K562 (cell line): ENCODE data around the gene SPAG4. TPM values are rescaled to one million over a fixed set of nuclear protein-coding genes. Genes with fewer than 3 reads are reported as not detected.
A peak's percentile ranks its signal among the peaks of the same experiment; 100 is the strongest.

ENCODE experiments used
- BCL6 ChIP-seq: fragments of 250-450 bp; sonication (Bioruptor Pico); IDR thresholded peaks from 2 replicates; pipeline ENCODE4 v1.4.0; 2020
- CTBP1 ChIP-seq: fragments of 450-650 bp; IDR thresholded peaks from 2 replicates; pipeline ENCODE4 v1.6.1; 2016; ENCODE audit warnings: borderline replicate concordance
- ELF1 ChIP-seq: fragments of 200-800 bp; sonication (Bioruptor generic); IDR thresholded peaks from 2 replicates; pipeline ENCODE4 v1.6.1; 2016; ENCODE audit warnings: missing genetic modification characterization, missing compliant biosample characterization
- GATA2 ChIP-seq: sonication (generic); formaldehyde crosslinking; IDR thresholded peaks from 2 replicates; pipeline ENCODE4 v1.4.0; 2020; ENCODE audit warnings: mild to moderate bottlenecking, missing genetic modification reagents
- HEY1 ChIP-seq: fragments of 250-450 bp; sonication (Bioruptor Pico); IDR thresholded peaks from 2 replicates; pipeline ENCODE4 v1.5.0; 2020; ENCODE audit warnings: mild to moderate bottlenecking, moderate library complexity, borderline replicate concordance
- KDM1A ChIP-seq, 2 experiments: fragments of 450-650 bp; IDR thresholded peaks; 2 replicates each; pipeline ENCODE4 v1.6.1; 2016; ENCODE audit warnings: mild to moderate bottlenecking in 2 of 2
- MCM7 ChIP-seq, 2 experiments: fragments of 450-650 bp; IDR thresholded peaks; 2 replicates each; pipeline ENCODE4 v1.6.1; 2016 to 2018
- MECOM ChIP-seq: fragments of 250-450 bp; sonication (Bioruptor Pico); IDR thresholded peaks from 2 replicates; pipeline ENCODE4 v1.8.0; 2022; ENCODE audit warnings: inconsistent platforms
- OTX1 ChIP-seq: fragments of 450-650 bp; formaldehyde crosslinking; IDR thresholded peaks from 2 replicates; pipeline ENCODE4 v1.4.0; 2022; ENCODE audit warnings: mild to moderate bottlenecking
- PHF20 ChIP-seq: fragments of 450-650 bp; IDR thresholded peaks from 2 replicates; pipeline ENCODE4 v1.6.1; 2018; ENCODE audit not compliant: partially characterized antibody
- RB1 ChIP-seq: fragments of 450-650 bp; IDR thresholded peaks from 2 replicates; pipeline ENCODE4 v1.6.1; 2017; ENCODE audit warnings: low read depth, mild to moderate bottlenecking
- RBM34 ChIP-seq: fragments of 200-400 bp; formaldehyde crosslinking; IDR thresholded peaks from 2 replicates; pipeline ENCODE4 v1.6.1; 2018; ENCODE audit warnings: low read length, borderline replicate concordance; ENCODE audit not compliant: insufficient read depth
- SAP30 ChIP-seq: fragments of 200-600 bp; sonication (generic); IDR thresholded peaks from 2 replicates; pipeline ENCODE4 v1.6.1; 2012; ENCODE audit warnings: borderline replicate concordance, low read depth, mild to moderate bottlenecking, moderate library complexity, low read length, control low read depth, inconsistent platforms; ENCODE audit not compliant: insufficient read depth, poor library complexity, severe bottlenecking
- SRSF7 ChIP-seq: fragments of 200-400 bp; formaldehyde crosslinking; optimal IDR thresholded peaks from 2 replicates; pipeline ENCODE3; 2017; ENCODE audit warnings: mild to moderate bottlenecking, low read depth, low read length
- TRIM28 ChIP-seq: fragments of 450-650 bp; IDR thresholded peaks from 2 replicates; pipeline ENCODE4 v1.6.1; 2017
- TSC22D4 ChIP-seq: fragments of 450-650 bp; IDR thresholded peaks from 2 replicates; pipeline ENCODE4 v1.6.1; 2016; ENCODE audit warnings: missing genetic modification characterization, missing biosample characterization, control low read depth
- ZNF140 ChIP-seq: fragments of 250-450 bp; sonication (Bioruptor Pico); IDR thresholded peaks from 2 replicates; pipeline ENCODE4 v1.8.0; 2021; ENCODE audit warnings: moderate library complexity, mild to moderate bottlenecking, inconsistent platforms
- ZNF197 ChIP-seq: fragments of 200-800 bp; sonication (Bioruptor generic); IDR thresholded peaks from 2 replicates; pipeline ENCODE4 v1.6.1; 2016; ENCODE audit warnings: low read depth, missing genetic modification characterization, missing compliant biosample characterization
- ZNF274 ChIP-seq: IDR thresholded peaks from 2 replicates; pipeline ENCODE4 v1.6.1; 2011; ENCODE audit warnings: low read depth, mild to moderate bottlenecking, low read length, moderate library complexity, borderline replicate concordance
- ZNF3 ChIP-seq: fragments of 250-450 bp; sonication (Bioruptor Pico); IDR thresholded peaks from 2 replicates; pipeline ENCODE4 v1.5.0; 2021; ENCODE audit warnings: mild to moderate bottlenecking, moderate library complexity
- ZNF699 ChIP-seq: fragments of 250-450 bp; sonication (Bioruptor Pico); IDR thresholded peaks from 2 replicates; pipeline ENCODE4 v1.8.0; 2021; ENCODE audit warnings: mild to moderate bottlenecking, moderate library complexity; ENCODE audit not compliant: insufficient replicate concordance
- polyA plus RNA-seq, 8 experiments: library from polyadenylated mRNA; depleted of rRNA in 4 of 8; stranded (reverse) in 5 of 8; unstranded in 3 of 8; fragments of >200 nt; fragmentation: Nextera tagmentation in 2 of 8; fragmentation: Illumina TruSeq in 1 of 8; extraction: Ambion mirVana in 2 of 8; extraction: Trizol in 1 of 8; gene quantifications; 2 replicates each; pipeline versions ENCODE4 v1.2.1 to v1.2.3, GENCODE V29; 2011 to 2014; ENCODE audit warnings: inconsistent platforms in 1 of 8, missing spikeins in 1 of 8
- total RNA-seq, 7 experiments: library from RNA; depleted of rRNA in 6 of 7; stranded (reverse); fragments of >200 nt in 6 of 7; fragmentation: Illumina TruSeq in 2 of 7; extraction: Trizol in 2 of 7; gene quantifications; 2 replicates each; pipeline versions ENCODE4 v1.2.1 to v1.2.3, GENCODE V29; 2011 to 2021; ENCODE audit warnings: low replicate concordance in 1 of 7
- TF ChIP-seq, protein P1 (sequence below): fragments of 250-450 bp; sonication (Bioruptor Pico); IDR thresholded peaks from 2 replicates; pipeline ENCODE4 v1.8.0; 2022; ENCODE audit warnings: moderate library complexity, mild to moderate bottlenecking, inconsistent platforms
- TF ChIP-seq, protein P2 (sequence below): fragments of 450-650 bp; IDR thresholded peaks from 2 replicates; pipeline ENCODE4 v1.6.1; 2016; ENCODE audit warnings: missing biosample characterization, missing genetic modification characterization
- TF ChIP-seq, protein P3 (sequence below): sonication (generic); formaldehyde crosslinking; IDR thresholded peaks from 2 replicates; pipeline ENCODE4 v1.8.1; 2023; ENCODE audit warnings: mild to moderate bottlenecking, missing genetic modification reagents
- TF ChIP-seq, protein P4 (sequence below): sonication (generic); formaldehyde crosslinking; IDR thresholded peaks from 2 replicates; pipeline ENCODE4 v1.8.0; 2022; ENCODE audit warnings: mild to moderate bottlenecking, low read depth, missing genetic modification reagents

The SPAG4 gene
- total and polyA plus RNA-seq, 9 of the 15 experiments (the other 6 are each of a cell fraction or from before 2014, with no cell fraction given): 1.6 to 11.4 (median 4.6) TPM

DNA sequence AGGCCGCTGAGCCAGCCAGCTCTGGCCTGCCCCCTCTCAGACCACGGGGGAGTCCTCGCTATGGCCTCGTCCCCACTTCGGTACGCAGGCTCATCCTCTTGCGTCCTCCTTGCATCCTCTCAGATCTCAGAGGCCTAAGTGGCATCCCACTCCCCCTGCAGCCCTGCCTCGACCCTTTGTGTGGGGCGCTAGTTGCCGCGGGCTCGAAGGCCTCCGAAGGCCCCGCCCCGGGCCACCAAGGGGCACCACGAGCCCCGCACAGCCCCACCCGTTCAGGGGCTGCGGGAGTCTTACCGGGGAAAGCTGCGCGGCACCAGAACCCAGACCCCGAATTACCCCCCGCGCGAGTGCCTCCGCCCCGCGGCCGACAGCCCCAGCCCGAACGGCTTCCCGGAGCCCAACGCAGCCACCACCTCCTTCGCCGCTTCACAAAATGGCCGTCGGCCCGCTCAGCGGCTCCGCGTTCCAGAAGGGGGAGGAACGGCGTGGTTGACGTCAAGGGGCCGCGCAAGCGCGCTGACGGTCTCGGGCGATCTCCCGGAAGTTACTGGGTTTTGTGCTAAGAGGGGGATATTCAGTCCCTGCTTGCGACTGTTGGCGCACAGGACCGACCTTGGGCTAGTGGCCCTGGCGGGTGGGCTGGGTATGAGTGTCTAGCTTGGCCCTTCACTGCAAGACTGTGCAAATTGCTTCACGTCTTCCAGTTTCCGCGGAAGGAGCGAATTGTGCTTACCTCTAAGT is 49.0 kb downstream of the SPAG4 start, which contains the start of the genes CPNE1 and RBM12 (continued):
- TF ChIP-seq RB1 (peak; percentile 69), ZNF3 (CRISPR knock-in tag) (no peak), OTX1 (no peak; the same call in 1 of the 2 replicates), TRIM28 (no peak), ELF1 (tag) (peak; percentile 95), ZNF274 (no peak), GATA2 (no peak), RBM34 (no peak), ZNF699 (no peak), SAP30 (no peak), HEY1 (no peak), MECOM (CRISPR knock-in tag) (no peak), TSC22D4 (tag) (no peak), BCL6 (CRISPR knock-in tag) (no peak), ZNF140 (CRISPR knock-in tag) (no peak), KDM1A (IDR thresholded peaks at IDR 0.05) (no peak), SRSF7 (no peak), MCM7 (IDR thresholded peaks at IDR 0.05) (no peak), CTBP1 (no peak; the same call in 1 of the 2 replicates), PHF20 (peak; percentile 81), ZNF197 (0 out of 2 replicates have a peak, but pooled peaks have one; percentile 53)
- TF ChIP-seq, protein P1, sequence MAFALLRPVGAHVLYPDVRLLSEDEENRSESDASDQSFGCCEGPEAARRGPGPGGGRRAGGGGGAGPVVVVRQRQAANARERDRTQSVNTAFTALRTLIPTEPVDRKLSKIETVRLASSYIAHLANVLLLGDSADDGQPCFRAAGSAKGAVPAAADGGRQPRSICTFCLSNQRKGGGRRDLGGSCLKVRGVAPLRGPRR: no peak
- TF ChIP-seq, protein P2, sequence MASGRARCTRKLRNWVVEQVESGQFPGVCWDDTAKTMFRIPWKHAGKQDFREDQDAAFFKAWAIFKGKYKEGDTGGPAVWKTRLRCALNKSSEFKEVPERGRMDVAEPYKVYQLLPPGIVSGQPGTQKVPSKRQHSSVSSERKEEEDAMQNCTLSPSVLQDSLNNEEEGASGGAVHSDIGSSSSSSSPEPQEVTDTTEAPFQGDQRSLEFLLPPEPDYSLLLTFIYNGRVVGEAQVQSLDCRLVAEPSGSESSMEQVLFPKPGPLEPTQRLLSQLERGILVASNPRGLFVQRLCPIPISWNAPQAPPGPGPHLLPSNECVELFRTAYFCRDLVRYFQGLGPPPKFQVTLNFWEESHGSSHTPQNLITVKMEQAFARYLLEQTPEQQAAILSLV (tag): no peak
- TF ChIP-seq, protein P3, sequence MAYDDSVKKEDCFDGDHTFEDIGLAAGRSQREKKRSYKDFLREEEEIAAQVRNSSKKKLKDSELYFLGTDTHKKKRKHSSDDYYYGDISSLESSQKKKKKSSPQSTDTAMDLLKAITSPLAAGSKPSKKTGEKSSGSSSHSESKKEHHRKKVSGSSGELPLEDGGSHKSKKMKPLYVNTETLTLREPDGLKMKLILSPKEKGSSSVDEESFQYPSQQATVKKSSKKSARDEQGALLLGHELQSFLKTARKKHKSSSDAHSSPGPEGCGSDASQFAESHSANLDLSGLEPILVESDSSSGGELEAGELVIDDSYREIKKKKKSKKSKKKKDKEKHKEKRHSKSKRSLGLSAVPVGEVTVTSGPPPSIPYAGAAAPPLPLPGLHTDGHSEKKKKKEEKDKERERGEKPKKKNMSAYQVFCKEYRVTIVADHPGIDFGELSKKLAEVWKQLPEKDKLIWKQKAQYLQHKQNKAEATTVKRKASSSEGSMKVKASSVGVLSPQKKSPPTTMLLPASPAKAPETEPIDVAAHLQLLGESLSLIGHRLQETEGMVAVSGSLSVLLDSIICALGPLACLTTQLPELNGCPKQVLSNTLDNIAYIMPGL: peak; percentile 80; the same call in 1 of the 2 replicates
- TF ChIP-seq, protein P4, sequence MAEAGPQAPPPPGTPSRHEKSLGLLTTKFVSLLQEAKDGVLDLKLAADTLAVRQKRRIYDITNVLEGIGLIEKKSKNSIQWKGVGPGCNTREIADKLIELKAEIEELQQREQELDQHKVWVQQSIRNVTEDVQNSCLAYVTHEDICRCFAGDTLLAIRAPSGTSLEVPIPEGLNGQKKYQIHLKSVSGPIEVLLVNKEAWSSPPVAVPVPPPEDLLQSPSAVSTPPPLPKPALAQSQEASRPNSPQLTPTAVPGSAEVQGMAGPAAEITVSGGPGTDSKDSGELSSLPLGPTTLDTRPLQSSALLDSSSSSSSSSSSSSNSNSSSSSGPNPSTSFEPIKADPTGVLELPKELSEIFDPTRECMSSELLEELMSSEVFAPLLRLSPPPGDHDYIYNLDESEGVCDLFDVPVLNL (CRISPR knock-in tag): peak; percentile 75; the same call in 1 of the 2 replicates
